GM19193 (cell line): Measurements from ENCODE around the gene IFNLR1.

Source experiments
- POLR2A ChIP-seq: IDR thresholded peaks from 4 replicates; pipeline ENCODE4 v1.6.1; 2011; ENCODE audit not compliant: insufficient read depth, insufficient read length; ENCODE audit errors: extremely low read depth

The IFNLR1 gene

DNA sequence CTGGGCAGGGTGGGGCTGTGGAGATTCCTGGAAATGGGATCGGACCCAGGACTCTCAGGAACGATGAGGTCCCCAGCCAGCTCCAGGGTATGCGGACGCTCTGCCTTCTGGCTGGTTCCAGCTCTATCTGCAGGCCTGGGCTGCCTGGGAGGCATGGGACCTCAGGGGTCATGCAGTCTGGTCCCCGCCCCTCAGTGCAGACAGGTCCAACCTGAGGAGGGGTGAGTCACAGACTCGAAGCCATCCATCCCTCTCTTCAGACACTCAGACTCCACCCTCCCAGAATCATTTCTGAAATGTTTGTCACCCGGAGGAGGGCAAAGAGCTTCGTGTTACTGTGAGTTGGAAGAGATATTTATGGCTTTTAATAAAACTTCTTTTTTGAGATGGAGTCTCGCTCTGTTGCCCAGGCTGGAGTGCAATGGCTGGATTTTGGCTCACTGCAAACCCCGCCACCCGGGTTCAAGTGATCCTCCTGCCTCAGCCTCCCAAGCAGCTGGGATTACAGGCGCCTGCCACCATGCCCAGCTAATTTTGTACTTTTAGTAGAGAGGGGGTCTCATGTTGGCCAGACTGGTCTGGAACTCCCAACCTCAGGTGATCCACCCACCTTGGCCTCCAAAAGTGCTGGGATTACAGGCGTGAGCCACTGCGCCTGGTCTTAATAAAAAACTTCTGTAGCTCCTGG is 69.2 kb downstream of the IFNLR1 start:
- no peak for TF ChIP-seq POLR2A

DNA sequence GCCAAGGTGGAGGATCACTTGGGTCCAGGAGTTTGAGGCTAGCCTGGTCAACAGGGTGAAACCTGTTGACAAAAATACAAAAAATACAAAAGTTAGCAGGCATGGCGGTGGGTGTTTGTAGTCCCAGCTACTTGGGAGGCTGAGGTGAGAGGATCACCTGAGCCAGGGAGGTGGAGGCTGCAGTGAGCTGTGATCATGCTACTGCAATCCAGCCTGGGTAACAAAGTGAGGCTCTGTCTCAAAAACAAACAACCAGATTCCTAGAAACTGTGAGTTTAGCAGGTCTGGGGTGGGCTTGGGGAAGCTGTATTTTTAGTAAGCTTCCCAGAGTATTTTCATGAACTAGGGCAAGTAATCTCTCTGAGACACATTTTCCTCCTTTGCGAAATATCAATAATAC is 70.0 kb downstream of the IFNLR1 start:
- TF ChIP-seq POLR2A: no peak

DNA sequence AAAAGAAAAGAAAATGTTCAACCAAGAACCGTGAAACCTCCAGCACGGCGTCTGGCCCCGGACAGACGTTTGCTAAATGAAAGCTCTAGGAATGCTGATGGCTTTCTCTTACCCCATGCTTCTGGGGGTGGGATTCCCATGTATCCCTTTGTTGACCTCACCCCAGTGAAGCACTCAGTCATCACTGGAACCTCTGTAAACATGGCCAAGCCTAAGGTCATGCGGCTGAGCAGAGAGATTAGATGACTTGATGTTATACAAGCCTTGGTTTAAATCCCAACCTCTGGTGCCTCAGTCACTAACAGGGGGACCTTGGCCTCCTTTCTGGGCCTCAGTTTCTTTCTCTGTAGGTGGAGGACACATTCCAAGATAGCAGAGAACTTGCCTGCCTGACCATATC is 72.3 kb downstream of the IFNLR1 start:
- no peak for TF ChIP-seq POLR2A

DNA sequence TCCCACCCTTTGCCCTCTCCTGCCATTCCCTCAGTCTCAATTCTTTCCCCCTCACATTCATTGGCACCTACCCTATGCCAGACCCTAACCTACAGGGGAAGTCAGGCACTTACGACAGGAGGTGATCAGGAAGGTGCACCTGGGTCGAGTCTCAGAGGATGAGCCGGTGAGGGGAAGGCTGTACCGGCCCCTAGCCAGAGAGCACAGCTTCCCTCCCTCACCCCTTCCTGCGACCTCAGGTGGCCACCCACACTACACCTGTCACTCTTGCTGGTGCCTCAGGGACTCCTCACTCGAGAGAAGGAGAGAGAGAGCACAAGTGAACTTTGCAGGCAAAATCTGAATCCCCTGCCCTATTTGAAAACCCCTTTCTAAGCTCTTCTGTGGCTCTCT is 73.5 kb downstream of the IFNLR1 start:
- TF ChIP-seq POLR2A: no peak

DNA sequence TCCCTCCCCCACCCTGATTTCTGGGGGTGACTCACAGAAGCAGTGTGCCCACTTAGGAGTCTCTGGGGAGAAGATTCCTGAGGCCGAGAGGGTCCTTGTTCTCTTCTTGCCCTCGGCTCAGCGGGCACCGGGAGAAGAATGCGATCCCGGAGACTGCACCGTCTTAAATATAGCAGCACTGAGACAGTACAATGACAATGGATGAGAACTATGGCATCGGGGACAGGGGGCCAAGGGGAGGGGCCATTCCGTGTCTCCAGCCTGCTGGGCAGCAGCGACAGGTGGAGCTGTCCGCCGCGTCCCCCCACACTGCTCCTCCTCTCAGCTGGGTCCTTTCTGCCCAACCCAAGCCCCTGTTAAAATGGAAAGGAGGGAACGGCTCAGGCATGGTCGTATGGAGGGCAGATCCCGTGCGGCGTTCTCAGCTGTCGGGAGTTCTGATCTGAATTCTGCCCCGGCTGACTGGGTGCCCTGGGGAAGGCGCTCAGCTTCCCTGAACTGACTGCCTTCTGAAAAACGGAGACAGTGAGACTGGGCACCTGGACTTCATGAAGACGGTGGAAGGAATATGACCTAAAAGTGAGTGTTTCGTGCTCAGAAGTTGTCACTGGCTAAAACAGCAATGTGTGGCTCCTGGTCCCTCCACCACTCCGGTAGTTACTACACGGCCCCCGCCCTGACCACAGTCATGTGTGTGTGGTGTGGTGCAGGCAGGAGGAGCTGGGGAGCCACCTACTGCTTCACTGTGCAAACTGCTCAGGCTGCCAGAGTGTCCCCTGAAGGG is 74.9 kb downstream of the IFNLR1 start, which contains the start of gene MYOM3:
MYOM3 (minus strand) TSS at position 140 of the 784 bp plus-strand sequence. CDS start 3,499 bp downstream, outside the sequence.
- no peak for TF ChIP-seq POLR2A

DNA sequence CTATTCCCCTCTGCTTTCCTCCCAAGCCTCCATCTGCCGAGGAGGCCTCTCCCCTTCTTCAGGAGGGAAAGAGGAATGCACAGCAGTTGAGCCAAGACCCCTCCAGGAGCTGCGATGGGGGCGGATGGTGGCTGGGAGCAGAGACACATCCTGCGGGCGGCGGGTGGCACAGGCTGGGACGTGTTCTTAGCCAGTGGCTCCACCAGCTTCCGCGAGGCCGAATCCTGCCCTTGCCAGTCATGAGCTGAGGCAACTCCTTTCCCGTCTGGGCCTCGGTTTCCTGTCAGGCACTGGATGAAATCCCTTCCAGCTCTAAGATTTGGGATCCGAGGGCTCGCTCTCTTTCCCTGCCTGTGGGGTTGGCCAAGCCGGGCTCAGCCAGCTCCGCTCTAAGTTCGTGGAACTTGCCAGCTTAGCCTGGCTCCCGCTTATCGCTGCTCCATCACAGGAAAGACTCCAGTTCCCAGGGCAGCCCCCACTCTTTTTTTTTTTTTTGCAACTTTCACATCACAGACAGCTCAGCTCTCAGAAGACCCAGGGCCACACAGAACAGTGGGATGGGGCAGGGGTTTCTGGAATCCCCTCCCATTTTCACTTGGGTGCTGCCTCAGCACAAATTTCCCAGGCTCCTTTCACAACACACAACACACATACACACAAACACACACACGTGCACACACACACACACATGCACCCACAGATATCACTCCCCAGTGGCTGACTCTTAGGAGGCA is 75.7 kb downstream of the IFNLR1 start:
- no peak for TF ChIP-seq POLR2A

DNA sequence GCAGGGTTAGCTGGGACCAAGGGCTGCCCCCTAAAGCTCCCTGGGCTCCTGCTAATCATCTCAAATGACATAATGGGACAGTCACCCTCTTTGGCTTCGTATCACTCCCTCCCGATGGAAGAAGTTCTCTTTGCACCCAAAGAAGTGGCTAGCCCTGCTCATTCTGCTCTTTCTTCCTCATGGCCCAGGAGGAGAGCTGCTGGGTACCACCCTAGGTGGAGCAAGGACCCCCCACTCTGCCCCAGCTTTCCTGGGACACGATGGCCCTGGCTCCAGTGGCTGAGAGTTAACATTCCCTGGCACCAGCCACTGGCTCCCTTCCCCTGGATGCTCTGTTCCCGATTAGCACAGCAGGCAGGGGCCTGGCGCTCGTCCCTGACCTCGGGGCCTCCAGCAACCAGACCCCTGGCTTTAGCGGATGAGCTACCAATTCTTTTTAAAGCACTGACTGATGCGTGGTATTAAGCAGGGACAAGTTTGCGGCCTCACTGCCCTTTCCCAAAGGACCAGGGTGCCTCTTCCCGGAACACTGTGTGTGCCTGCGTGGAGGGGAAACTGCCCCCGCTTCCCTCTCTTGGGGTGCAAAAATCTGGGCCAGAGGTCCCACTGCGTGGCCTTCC is 76.3 kb downstream of the IFNLR1 start:
- no peak for TF ChIP-seq POLR2A

DNA sequence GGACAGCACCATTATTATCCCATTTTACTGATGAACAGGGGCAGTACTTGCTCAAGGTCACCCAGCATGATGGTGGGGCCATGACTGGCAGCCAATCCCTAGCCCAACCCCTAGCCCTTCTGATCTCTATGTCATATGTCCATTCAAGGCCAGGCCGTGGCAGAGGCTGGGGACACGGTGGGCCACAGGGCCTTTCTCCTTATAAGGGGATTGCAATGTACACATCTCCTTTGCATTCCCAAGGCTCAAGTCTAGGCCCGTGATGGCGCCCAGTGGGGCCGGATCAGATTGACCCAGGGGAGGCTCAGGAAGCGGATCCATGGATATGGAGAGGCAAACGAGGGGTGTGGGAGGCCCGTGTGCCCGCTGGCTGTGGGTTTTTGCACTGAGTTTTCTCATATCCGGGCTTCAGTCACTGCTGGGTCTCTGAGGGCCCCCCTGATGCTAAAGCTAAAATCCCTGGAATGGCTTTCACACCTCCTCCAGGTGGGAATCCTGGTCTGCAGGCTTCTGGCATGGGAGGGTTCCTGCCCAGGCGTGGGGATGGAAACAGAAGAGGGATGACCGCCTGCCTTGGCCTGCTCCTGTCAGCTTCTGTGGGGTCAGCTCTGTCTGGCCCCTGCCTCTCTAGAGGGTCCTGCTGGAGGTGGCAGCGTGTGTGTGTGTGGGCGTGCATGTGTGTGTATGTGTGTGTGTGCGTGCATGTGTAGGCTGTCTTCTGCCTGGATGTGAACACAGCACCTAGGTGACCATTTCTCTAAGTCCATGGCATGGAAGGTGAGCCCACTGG is 77.2 kb downstream of the IFNLR1 start:
- TF ChIP-seq POLR2A: no peak

DNA sequence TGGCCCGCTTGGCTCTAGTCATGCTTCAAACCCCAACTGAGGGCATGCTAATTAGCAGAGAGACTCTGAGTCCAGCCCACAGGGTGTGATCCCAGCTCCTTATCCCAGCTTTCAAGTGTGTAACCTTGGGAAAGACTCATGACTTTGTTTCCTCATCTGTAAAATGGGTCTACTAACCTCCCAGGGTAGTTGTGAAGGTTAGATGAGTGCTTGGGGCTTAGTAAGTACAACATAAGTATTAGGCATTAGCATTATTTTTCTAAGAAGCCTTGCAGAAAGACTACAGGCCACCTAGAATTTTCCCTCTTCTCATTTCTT is 78.0 kb downstream of the IFNLR1 start:
- TF ChIP-seq POLR2A: no peak

DNA sequence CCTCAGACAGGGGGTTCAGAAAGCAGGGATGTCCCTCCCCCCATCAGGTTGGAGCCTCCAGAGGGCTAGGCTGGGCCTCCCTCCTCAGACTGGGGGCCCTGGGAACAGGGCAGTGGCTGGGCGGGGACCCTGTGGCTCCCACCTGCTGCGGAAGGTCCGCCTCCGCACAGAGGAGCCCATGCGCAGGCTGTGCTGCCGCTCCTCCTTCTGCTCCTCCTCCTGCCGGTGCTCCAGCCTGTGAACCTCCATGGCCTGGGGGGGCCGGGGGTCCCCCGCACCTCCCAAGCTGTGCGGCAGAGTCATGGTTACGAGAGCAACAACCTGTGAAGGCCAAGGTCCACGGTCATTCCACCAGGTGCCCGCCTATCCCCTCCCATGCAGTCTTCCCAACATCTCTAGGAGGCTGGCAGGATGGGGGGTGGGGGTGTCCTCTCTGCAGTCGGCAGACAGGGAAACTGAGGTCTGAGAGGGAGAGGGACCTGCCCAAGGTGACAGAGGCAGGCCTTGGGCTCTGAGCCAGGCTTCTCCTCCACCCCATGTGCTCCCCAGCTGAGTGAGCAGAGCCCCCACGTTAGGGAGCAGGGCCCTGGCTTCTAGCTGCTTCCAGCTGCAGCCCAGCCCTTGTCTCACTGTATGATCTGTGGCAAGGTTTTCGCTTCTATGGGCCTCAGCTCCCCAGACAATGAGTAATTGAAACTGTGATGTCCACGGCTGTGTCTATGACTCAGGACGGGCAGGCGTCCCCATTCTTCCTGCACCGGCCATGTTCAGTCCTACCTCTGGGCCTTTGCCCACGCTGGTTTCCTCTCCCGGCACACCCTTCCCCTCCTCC is 78.5 kb downstream of the IFNLR1 start:
- no peak for TF ChIP-seq POLR2A

DNA sequence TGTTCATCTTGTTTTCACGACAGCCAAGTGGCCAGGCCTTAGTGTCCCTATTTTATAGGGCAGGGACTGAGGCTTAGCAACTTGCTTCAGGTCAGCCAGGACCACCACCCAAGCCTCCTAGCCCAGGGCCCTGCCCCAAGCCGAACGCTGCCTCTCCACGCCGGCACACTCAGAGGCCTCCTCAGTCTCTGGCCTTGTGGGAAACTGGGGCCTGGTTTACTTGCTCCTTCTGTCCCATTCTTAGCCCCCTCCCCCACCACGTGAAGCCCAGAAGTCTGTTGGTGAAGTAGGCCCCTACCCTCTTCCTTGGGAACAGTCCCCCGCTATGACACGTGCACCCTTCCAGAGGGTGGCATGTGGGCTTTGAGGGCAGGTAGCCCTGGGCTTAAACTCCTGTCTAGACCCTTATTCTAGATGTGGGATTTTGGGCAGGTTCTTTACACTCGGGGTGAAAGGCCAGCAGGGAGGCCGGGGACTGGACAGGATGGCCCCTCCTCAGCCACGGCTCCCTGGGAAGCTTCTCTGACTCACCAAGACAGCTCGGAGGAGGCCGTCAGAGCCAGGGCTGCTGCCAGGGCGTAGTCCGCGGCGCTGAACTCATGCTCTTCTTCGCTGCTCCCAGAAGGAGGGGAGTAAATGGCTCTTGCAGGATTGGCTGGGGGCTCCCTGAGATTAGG is 79.5 kb downstream of the IFNLR1 start:
- TF ChIP-seq POLR2A: no peak

DNA sequence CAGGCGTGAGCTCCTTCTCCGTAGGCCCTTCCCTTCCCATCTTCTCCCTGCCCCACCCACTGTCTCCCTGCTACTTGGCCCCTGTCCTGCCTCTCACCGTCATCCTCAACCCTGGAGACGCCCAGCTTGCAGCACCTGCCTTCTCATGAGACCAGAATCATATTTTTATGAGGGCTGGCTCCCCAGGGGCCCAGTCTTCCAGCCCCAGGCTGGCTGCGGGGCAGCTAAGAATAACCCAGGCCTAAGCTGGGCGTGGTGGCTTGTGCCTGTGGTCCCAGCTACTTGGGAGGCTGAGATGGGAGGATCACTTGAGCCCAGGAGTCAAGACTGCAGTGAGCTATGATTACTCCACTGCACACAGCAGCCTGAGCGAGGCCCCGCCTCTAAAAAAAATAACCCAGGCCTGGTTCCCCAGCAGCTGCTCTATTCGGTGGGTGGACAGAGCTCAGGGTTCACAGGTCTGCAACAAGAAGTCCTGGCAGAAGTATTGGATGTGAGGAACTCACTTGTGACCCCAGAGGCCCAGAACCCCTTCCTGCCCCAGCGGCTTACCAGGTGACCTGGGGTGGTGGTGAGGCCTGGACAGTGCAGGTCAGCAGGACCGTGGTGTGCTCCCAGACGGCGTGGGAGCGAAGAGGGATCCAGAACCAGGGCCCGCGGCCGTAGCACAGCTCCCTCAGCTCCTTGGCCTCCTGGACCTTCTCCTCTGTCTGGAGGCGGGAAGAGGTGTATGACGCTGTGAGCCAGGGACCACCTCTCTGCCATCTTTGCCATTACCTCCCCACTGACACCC is 81.5 kb downstream of the IFNLR1 start:
- no peak for TF ChIP-seq POLR2A
